ENCODE results near the gene BMPR1B.

DNA sequence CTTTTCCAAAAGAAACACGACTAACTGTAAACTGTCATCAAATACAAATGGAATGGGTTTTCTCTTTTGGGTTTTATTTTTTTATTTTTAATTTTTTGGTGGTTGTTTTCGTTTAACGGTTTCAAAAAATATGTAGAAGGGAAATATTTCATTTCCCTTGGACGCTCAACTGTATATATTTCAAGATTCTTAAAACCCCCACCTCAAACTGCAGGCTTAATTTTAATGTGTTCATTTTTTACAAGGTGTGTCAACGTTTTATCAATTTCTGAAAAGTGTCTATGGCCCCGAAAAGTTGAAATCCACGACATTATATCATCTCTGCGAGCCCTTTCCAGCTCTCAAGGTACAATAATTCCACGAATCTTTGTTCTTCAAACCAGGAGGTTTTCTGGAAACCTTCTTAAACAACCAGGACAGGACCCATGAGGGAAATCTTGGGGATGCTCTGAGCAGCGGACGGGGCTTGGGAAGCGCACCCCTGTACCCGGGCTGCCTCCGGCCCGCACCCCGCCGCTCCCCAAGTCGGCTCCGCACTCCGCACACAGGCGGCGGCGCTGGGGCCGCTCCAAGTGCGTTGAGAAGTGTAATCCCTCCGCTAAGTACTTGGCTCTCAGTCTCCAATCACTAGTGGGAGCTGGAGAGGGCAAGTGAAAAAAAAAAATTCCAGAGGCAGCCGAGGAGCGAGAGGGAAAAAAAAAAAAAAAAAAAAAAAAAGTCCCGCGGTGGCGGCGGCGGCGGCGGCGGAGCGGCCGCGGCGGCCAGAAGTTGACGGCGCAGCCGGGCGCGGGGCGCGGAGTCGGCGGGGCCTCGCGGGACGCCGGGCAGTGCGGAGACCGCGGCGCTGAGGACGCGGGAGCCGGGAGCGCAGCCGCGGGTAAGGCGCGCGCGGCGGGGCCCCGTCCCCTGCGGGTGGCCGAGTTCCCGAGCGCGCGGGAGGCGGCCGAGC, at the start of gene BMPR1B:
- TF ChIP-seq CTCF (IDR thresholded peaks at IDR 0.05) = no peak
- TF ChIP-seq, protein P1, sequence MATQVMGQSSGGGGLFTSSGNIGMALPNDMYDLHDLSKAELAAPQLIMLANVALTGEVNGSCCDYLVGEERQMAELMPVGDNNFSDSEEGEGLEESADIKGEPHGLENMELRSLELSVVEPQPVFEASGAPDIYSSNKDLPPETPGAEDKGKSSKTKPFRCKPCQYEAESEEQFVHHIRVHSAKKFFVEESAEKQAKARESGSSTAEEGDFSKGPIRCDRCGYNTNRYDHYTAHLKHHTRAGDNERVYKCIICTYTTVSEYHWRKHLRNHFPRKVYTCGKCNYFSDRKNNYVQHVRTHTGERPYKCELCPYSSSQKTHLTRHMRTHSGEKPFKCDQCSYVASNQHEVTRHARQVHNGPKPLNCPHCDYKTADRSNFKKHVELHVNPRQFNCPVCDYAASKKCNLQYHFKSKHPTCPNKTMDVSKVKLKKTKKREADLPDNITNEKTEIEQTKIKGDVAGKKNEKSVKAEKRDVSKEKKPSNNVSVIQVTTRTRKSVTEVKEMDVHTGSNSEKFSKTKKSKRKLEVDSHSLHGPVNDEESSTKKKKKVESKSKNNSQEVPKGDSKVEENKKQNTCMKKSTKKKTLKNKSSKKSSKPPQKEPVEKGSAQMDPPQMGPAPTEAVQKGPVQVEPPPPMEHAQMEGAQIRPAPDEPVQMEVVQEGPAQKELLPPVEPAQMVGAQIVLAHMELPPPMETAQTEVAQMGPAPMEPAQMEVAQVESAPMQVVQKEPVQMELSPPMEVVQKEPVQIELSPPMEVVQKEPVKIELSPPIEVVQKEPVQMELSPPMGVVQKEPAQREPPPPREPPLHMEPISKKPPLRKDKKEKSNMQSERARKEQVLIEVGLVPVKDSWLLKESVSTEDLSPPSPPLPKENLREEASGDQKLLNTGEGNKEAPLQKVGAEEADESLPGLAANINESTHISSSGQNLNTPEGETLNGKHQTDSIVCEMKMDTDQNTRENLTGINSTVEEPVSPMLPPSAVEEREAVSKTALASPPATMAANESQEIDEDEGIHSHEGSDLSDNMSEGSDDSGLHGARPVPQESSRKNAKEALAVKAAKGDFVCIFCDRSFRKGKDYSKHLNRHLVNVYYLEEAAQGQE (IDR thresholded peaks at IDR 0.05; ENCODE audit: insufficient read depth in 1 of 2, low read depth in 2 of 2, low read length in 1 of 2) = no peak
- no peak for TF ChIP-seq POLR2AphosphoS5 (IDR thresholded peaks at IDR 0.05; ENCODE audit: low read depth, low read length)
- TF ChIP-seq SIN3A (IDR thresholded peaks at IDR 0.05; ENCODE audit: borderline replicate concordance, insufficient read depth, low read depth, low read length) = no peak
- TF ChIP-seq TCF7L2 (IDR thresholded peaks at IDR 0.05; ENCODE audit: low read depth, low read length) = no peak
